Fibroblast of skin of left quadriceps (primary cell): Measurements from ENCODE around the gene UTP3.
"Not testable (repeated sequence)": the region's sequence is repeated elsewhere in the genome, so short reads cannot be mapped to it uniquely, and the experiment has no call there.

ENCODE experiments used
- DNase-seq, 2 experiments: peaks; one replicate each; pipeline ENCODE4 v3.0.0-alpha.2; 2013; ENCODE audit warnings: low read depth in 2 of 2

Gene UTP3

GRCh38 chr4:70715097-70715496, 26.8 kb downstream of the UTP3 start:
- DNase-seq, result no peak

- no peak for DNase-seq
These were observed 30.7 kb downstream of the UTP3 start for GRCh38 chr4:70718811-70719604.

GRCh38 chr4:70721747-70722146, 33.4 kb downstream of the UTP3 start, which contains the start of gene RUFY3:
RUFY3 (plus strand) TSS chr4:70721964; CDS start chr4:70722574, 610 bp downstream.
- peak; percentile 87 to 89 for DNase-seq

- no peak for DNase-seq
These were observed 34.0 kb downstream of the UTP3 start for GRCh38 chr4:70722199-70722791.

GRCh38 chr4:70724463-70724862, 36.1 kb downstream of the UTP3 start:
- DNase-seq, result no peak

GRCh38 chr4:70725633-70726032, 37.3 kb downstream of the UTP3 start:
- no peak for DNase-seq

GRCh38 chr4:70726515-70726914, 38.2 kb downstream of the UTP3 start:
- not testable (repeated sequence) for DNase-seq

GRCh38 chr4:70728091-70728490, 39.8 kb downstream of the UTP3 start:
- DNase-seq, result no peak

GRCh38 chr4:70732878-70733277, 44.5 kb downstream of the UTP3 start:
- not testable (repeated sequence) for DNase-seq

- no peak for DNase-seq
These were observed 46.0 kb downstream of the UTP3 start for GRCh38 chr4:70734168-70734954.

GRCh38 chr4:70734971-70735370, 46.6 kb downstream of the UTP3 start:
- DNase-seq, result no peak

GRCh38 chr4:70735915-70736314, 47.6 kb downstream of the UTP3 start:
- not testable (repeated sequence) for DNase-seq

GRCh38 chr4:70737006-70737405, 48.7 kb downstream of the UTP3 start:
- DNase-seq, result no peak

GRCh38 chr4:70737409-70737808, 49.1 kb downstream of the UTP3 start:
- DNase-seq, result no peak

GRCh38 chr4:70739496-70740337, 51.4 kb downstream of the UTP3 start:
- no peak for DNase-seq
